ENCODE data around the gene MEAK7. TPM values are rescaled to one million over a fixed set of nuclear protein-coding genes. Genes with fewer than 3 reads are reported as not detected.

Gene MEAK7
- total RNA-seq, 1 experiment from 2014 or later, result 30.9 TPM

DNA sequence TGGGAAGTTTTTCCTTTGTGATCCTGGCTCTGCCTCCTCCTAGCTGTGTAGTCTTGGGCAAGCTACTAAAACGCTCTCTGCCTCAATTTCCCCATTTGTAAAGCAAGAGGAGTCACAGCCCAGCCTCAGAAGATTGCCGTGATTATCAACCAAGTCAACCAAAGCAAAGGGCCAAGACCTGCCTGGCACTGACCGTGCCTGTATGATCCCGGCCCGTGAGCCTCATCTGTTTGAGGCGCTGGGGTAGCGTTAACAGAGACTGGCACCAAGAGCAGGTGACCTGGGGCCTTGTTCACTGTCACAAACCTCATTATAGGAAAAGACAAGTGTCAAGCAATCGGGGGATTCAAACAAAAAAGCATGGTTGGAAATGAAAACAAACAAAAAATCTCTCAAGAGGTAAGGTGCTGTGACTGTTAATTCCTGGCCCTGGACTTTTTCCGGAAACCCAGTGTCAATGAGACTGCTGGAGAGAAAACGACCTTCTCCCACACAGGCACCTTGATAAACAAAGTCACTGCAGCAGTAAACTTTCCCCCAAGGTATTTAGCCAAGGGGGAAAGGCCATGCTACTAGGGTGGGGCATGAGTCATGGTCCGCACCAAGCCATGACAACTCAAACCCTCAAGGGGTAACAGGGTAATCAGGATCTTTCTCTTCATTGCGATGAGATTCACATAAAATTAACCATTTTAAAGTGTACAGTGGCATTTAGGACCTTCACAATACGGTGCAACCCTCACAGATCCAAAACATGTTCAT, 5.4 kb downstream of the MEAK7 start:
- no peak overlapping the region for H3K4me3 Mint-ChIP-seq (ENCODE audit: unreplicated experiment)
- no peak overlapping the region for H3K27ac Mint-ChIP-seq (ENCODE audit: unreplicated experiment)
- peaks cover 46% of the 10 kb centered on the region for H3K36me3 Mint-ChIP-seq (ENCODE audit: insufficient read depth, unreplicated experiment)
- ChIA-PET CTCF (no interaction called here), POLR2A (no interaction called here)
- H3K4me1 Mint-ChIP-seq (ENCODE audit: low read depth, unreplicated experiment), result peaks cover 24% of the 10 kb centered on the region
- no peak for TF ChIP-seq CTCF (IDR thresholded peaks at IDR 0.05; ENCODE audit: insufficient read depth in 1 of 2, low read depth in 1 of 2, low read length in 1 of 2, severe bottlenecking in 1 of 2, unreplicated experiment in 1 of 2)
- intact Hi-C loops (cut with micrococcal nuclease; ENCODE audit: unreplicated experiment), result no loop called here
- BruUV-seq (replicated peaks), result no TSS peak
- DNase-seq, result peak in 1 of 2 experiments; percentile 20
- H3K4me3 ChIP-seq (ENCODE audit: low read depth, low read length), result no peak overlapping the region
- H3K36me3 ChIP-seq (ENCODE audit: control insufficient read depth, insufficient read depth, low read length), result no peaks in the 10 kb centered on the region
- H3K9me3 ChIP-seq, result no peaks in the 10 kb centered on the region
- H3K27me3 Mint-ChIP-seq (ENCODE audit: insufficient read depth, unreplicated experiment), result no peaks in the 10 kb centered on the region
- H3K27me3 ChIP-seq (replicated peaks; ENCODE audit: control insufficient read depth, insufficient read depth, low read length), result no peaks in the 10 kb centered on the region
- H3K9me3 Mint-ChIP-seq (ENCODE audit: unreplicated experiment), result no peaks in the 10 kb centered on the region
- H3K4me1 ChIP-seq, result peaks cover 32% of the 10 kb centered on the region

DNA sequence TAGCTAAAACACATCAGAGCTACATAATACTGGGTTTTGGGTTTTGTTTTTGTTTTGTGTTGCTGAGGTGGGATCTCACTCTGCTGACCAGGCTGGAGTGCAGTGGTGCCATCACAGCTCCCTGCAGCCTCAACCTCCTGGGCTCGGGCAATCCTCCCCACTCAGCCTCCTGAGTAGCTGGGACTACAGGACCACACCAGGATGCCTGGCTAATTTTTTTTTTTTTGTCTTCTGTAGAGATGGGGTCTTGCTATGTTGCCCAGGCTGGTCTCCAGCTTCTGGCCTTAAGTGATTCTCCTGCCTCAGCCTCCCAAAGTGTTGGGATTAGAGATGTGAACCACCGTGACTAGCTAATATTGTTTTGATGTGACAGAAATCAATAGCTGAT, 6.2 kb downstream of the MEAK7 start:
- Histone ChIP-seq H3K27me3 (replicated peaks; ENCODE audit: control insufficient read depth, insufficient read depth, low read length) (no peaks in the 10 kb centered on the region), H3K36me3 (ENCODE audit: control insufficient read depth, insufficient read depth, low read length) (no peaks in the 10 kb centered on the region), H3K4me3 (ENCODE audit: low read depth, low read length) (no peak overlapping the region), H3K9me3 (no peaks in the 10 kb centered on the region), H3K4me1 (peaks cover 25% of the 10 kb centered on the region)
- Mint-ChIP-seq H3K4me1 (ENCODE audit: low read depth, unreplicated experiment) (peaks cover 16% of the 10 kb centered on the region), H3K27me3 (ENCODE audit: insufficient read depth, unreplicated experiment) (no peaks in the 10 kb centered on the region), H3K36me3 (ENCODE audit: insufficient read depth, unreplicated experiment) (peaks cover 42% of the 10 kb centered on the region), H3K9me3 (ENCODE audit: unreplicated experiment) (no peaks in the 10 kb centered on the region), H3K4me3 (ENCODE audit: unreplicated experiment) (no peak overlapping the region), H3K27ac (ENCODE audit: unreplicated experiment) (no peak overlapping the region)
- intact Hi-C loops (cut with micrococcal nuclease; ENCODE audit: unreplicated experiment), result no loop called here
- DNase-seq, result peak in 1 of 2 experiments; percentile 12
- TF ChIP-seq CTCF (IDR thresholded peaks at IDR 0.05; ENCODE audit: insufficient read depth in 1 of 2, low read depth in 1 of 2, low read length in 1 of 2, severe bottlenecking in 1 of 2, unreplicated experiment in 1 of 2), result no peak
- ChIA-PET CTCF (no interaction called here), POLR2A (no interaction called here)
- no TSS peak for BruUV-seq (replicated peaks)

- H3K9me3 ChIP-seq, result no peaks in the 10 kb centered on the region
- Mint-ChIP-seq H3K4me1 (ENCODE audit: low read depth, unreplicated experiment) (peaks cover 10% of the 10 kb centered on the region), H3K9me3 (ENCODE audit: unreplicated experiment) (no peaks in the 10 kb centered on the region), H3K4me3 (ENCODE audit: unreplicated experiment) (no peak overlapping the region), H3K27me3 (ENCODE audit: insufficient read depth, unreplicated experiment) (no peaks in the 10 kb centered on the region), H3K36me3 (ENCODE audit: insufficient read depth, unreplicated experiment) (peaks cover 47% of the 10 kb centered on the region), H3K27ac (ENCODE audit: unreplicated experiment) (no peak overlapping the region)
- BruUV-seq (replicated peaks), result no TSS peak
- CTCF ChIA-PET, result no interaction called here
- no peak for TF ChIP-seq CTCF (IDR thresholded peaks at IDR 0.05; ENCODE audit: insufficient read depth in 1 of 2, low read depth in 1 of 2, low read length in 1 of 2, severe bottlenecking in 1 of 2, unreplicated experiment in 1 of 2)
- H3K27me3 ChIP-seq (replicated peaks; ENCODE audit: control insufficient read depth, insufficient read depth, low read length), result no peaks in the 10 kb centered on the region
- peak in 1 of 2 experiments; percentile 21 for DNase-seq
- no peak overlapping the region for H3K4me3 ChIP-seq (ENCODE audit: low read depth, low read length)
- H3K36me3 ChIP-seq (ENCODE audit: control insufficient read depth, insufficient read depth, low read length), result no peaks in the 10 kb centered on the region
- intact Hi-C loops (cut with micrococcal nuclease; ENCODE audit: unreplicated experiment), result no loop called here
- H3K4me1 ChIP-seq, result peaks cover 24% of the 10 kb centered on the region
- POLR2A ChIA-PET, result no interaction called here
Measured at GRCh38 chr16:84497418-84498222, 6.8 kb downstream of the MEAK7 start.
